Mesothelial cell of epicardium (in vitro differentiated cells): ENCODE results near the gene CFAP119. TPM values are rescaled to one million over a fixed set of nuclear protein-coding genes. Genes with fewer than 3 reads are reported as not detected.

Experiments
- DNase-seq, 2 experiments: peaks; one replicate each; pipeline ENCODE4 v3.0.0; 2021; ENCODE audit warnings: low spot score in 2 of 2; ENCODE audit not compliant: unreplicated experiment in 2 of 2
- H3K27ac Mint-ChIP-seq: 2 replicates; pipeline ENCODE4 v1.8.0; 2021; ENCODE audit warnings: mixed read lengths
- H3K27me3 Mint-ChIP-seq: 2 replicates; pipeline ENCODE4 v1.8.0; 2021; ENCODE audit warnings: low read depth, mixed read lengths
- H3K36me3 Mint-ChIP-seq: 2 replicates; pipeline ENCODE4 v1.8.0; 2021; ENCODE audit warnings: mixed read lengths
- H3K4me1 Mint-ChIP-seq: 2 replicates; pipeline ENCODE4 v1.8.0; 2021; ENCODE audit warnings: mixed read lengths
- H3K4me3 Mint-ChIP-seq: 2 replicates; pipeline ENCODE4 v1.8.0; 2021; ENCODE audit warnings: mild to moderate bottlenecking, moderate library complexity, mixed read lengths
- H3K9me3 Mint-ChIP-seq: 2 replicates; pipeline ENCODE4 v1.8.0; 2021; ENCODE audit warnings: mixed read lengths
- CTCF ChIP-seq: fragments of 200-600 bp; sonication (generic); IDR thresholded peaks from one replicate; pipeline ENCODE4 v1.5.0; 2021; ENCODE audit warnings: antibody characterized with exemption; ENCODE audit not compliant: unreplicated experiment
- total RNA-seq: library from RNA; stranded (reverse); gene quantifications from 3 replicates; pipeline ENCODE4 v1.2.1, GENCODE V29; 2021

The CFAP119 gene
- total RNA-seq, 1 donor from 2014 or later = 7.4 TPM

- Mint-ChIP-seq H3K4me3 (peak within 1 kb of the TSS; percentile 91), H3K4me1 (peaks cover 27% of the 10 kb centered on the region), H3K36me3 (peaks cover 7% of the 10 kb centered on the region), H3K27ac (peak within 1 kb of the TSS; percentile 89), H3K27me3 (no peaks in the 10 kb centered on the region), H3K9me3 (no peaks in the 10 kb centered on the region)
- peak in 1 of 2 experiments; percentile 69 for DNase-seq
- TF ChIP-seq CTCF = no peak
Observed at GRCh38 chr16:30786936-30787612, 25.2 kb upstream of the CFAP119 start, which contains the start of gene ZNF629. ZNF629 (minus strand) TSS chr16:30787205; CDS start chr16:30784482, 2,723 bp downstream.

GRCh38 chr16:30786115-30786935 lies 24.5 kb upstream of the CFAP119 start:
- no peaks in the 10 kb centered on the region for H3K9me3 Mint-ChIP-seq
- H3K27me3 Mint-ChIP-seq = no peaks in the 10 kb centered on the region
- H3K4me1 Mint-ChIP-seq = peaks cover 27% of the 10 kb centered on the region
- no peak for TF ChIP-seq CTCF
- peak overlapping the region; percentile 89 for H3K27ac Mint-ChIP-seq
- H3K36me3 Mint-ChIP-seq = peaks cover 11% of the 10 kb centered on the region
- H3K4me3 Mint-ChIP-seq = peak overlapping the region; percentile 81
- peak in 1 of 2 experiments; percentile 62 for DNase-seq

DNA sequence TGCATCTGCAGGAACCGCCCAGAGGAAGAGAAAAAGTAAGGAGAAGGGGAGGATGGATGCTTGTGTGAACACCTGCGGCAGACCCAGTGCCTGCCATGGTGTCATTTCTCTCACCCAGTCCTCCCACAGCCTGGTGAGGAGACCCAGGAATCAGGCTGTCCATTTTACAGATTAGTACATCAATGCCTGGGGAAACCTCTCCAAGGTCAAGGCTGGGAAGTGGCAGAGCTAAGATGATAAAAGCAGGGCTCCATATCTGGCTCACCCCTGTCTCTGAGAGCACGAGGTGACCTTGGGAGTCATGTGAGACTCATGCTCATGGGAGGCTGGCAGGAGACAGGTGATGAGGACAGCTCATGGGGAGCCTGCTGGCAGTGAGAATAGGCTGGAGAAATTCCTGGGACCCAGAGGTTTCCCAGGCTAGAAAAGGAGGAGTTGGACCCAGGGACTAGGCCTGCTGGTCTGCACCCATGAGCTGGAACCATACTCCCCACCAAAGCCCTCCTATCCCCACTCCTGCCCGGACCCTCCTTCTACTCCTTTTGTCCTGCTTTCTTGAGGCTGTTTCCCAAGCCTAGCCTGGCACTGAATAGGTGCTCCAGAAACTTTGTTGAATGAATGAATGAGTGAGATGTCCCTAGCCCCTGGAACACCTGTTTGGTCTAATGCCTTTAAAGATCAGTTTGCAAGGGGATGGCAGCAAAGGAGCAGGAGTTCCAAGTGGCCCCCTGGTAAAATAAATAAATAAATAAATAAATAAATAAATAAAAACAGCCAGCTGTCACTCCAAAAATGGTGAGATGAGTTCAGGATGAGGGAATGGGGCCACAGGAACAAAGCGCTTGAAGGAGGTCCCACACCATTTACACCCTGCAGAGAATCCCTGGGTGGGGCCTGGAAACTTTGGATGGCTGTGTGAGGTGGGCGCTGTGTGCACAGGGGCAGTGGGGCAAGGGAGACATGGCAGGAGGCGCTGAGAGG lies 23.6 kb upstream of the CFAP119 start:
- DNase-seq = no peak
- no peak for TF ChIP-seq CTCF
- H3K36me3 Mint-ChIP-seq = peaks cover 11% of the 10 kb centered on the region
- no peaks in the 10 kb centered on the region for H3K9me3 Mint-ChIP-seq
- peak overlapping the region; percentile 89 for H3K27ac Mint-ChIP-seq
- H3K4me1 Mint-ChIP-seq = peaks cover 27% of the 10 kb centered on the region
- H3K4me3 Mint-ChIP-seq = peak overlapping the region; percentile 81
- H3K27me3 Mint-ChIP-seq = no peaks in the 10 kb centered on the region

- no peak overlapping the region for H3K4me3 Mint-ChIP-seq
- peaks cover 27% of the 10 kb centered on the region for H3K4me1 Mint-ChIP-seq
- no peak for DNase-seq
Observed at GRCh38 chr16:30784215-30784614, 22.4 kb upstream of the CFAP119 start.

More at GRCh38 chr16:30784215-30784614, 22.4 kb upstream of the CFAP119 start:
- H3K27me3 Mint-ChIP-seq = no peaks in the 10 kb centered on the region
- TF ChIP-seq CTCF = no peak
- peaks cover 11% of the 10 kb centered on the region for H3K36me3 Mint-ChIP-seq
- peak overlapping the region; percentile 74 for H3K27ac Mint-ChIP-seq
- no peaks in the 10 kb centered on the region for H3K9me3 Mint-ChIP-seq
